ENCODE measurements around the gene CDK14.

DNA sequence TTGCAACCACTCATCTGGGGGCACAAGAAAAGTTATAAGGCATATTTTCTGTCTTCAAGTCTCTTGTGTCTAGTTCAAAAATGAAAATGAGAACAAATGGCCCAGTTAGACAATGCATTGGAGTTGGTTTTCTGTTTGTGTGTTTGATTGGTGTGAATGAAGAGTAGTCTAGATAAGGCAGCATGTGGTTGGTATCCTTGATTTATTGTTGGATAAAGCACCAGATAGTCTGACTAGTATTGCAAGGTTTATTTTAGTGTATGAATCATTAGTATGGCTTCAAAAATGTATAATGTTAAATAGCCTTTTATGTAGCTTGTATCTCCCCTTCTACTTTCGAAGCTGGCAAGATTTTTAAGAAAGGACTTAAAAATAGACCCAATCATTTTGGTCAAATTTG, 237.3 kb downstream of the CDK14 start:
- TF ChIP-seq SPI1 (IDR thresholded peaks at IDR 0.05; ENCODE audit: borderline replicate concordance, low read depth) (no peak), POLR2AphosphoS5 (IDR thresholded peaks at IDR 0.05; ENCODE audit: low read depth) (no peak), GABPA (IDR thresholded peaks at IDR 0.05; ENCODE audit: low read depth) (no peak)
- TF ChIP-seq, protein P1, sequence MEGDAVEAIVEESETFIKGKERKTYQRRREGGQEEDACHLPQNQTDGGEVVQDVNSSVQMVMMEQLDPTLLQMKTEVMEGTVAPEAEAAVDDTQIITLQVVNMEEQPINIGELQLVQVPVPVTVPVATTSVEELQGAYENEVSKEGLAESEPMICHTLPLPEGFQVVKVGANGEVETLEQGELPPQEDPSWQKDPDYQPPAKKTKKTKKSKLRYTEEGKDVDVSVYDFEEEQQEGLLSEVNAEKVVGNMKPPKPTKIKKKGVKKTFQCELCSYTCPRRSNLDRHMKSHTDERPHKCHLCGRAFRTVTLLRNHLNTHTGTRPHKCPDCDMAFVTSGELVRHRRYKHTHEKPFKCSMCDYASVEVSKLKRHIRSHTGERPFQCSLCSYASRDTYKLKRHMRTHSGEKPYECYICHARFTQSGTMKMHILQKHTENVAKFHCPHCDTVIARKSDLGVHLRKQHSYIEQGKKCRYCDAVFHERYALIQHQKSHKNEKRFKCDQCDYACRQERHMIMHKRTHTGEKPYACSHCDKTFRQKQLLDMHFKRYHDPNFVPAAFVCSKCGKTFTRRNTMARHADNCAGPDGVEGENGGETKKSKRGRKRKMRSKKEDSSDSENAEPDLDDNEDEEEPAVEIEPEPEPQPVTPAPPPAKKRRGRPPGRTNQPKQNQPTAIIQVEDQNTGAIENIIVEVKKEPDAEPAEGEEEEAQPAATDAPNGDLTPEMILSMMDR (IDR thresholded peaks at IDR 0.05; ENCODE audit: insufficient read depth, low read length), result no peak
- TF ChIP-seq, protein P2, sequence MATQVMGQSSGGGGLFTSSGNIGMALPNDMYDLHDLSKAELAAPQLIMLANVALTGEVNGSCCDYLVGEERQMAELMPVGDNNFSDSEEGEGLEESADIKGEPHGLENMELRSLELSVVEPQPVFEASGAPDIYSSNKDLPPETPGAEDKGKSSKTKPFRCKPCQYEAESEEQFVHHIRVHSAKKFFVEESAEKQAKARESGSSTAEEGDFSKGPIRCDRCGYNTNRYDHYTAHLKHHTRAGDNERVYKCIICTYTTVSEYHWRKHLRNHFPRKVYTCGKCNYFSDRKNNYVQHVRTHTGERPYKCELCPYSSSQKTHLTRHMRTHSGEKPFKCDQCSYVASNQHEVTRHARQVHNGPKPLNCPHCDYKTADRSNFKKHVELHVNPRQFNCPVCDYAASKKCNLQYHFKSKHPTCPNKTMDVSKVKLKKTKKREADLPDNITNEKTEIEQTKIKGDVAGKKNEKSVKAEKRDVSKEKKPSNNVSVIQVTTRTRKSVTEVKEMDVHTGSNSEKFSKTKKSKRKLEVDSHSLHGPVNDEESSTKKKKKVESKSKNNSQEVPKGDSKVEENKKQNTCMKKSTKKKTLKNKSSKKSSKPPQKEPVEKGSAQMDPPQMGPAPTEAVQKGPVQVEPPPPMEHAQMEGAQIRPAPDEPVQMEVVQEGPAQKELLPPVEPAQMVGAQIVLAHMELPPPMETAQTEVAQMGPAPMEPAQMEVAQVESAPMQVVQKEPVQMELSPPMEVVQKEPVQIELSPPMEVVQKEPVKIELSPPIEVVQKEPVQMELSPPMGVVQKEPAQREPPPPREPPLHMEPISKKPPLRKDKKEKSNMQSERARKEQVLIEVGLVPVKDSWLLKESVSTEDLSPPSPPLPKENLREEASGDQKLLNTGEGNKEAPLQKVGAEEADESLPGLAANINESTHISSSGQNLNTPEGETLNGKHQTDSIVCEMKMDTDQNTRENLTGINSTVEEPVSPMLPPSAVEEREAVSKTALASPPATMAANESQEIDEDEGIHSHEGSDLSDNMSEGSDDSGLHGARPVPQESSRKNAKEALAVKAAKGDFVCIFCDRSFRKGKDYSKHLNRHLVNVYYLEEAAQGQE (IDR thresholded peaks at IDR 0.05; ENCODE audit: insufficient replicate concordance, low read depth), result no peak
